NCI-H1694 treated with DMSO at 0.1 percent for 48 hours (cell line): Measurements from ENCODE around the gene MCOLN2.
A peak's percentile ranks its signal among the peaks of the same experiment; 100 is the strongest.

Experiments
- DNase-seq: peaks from one replicate; lab custom pipeline; 2025; lab: John Stamatoyannopoulos, UW

Gene MCOLN2

DNA sequence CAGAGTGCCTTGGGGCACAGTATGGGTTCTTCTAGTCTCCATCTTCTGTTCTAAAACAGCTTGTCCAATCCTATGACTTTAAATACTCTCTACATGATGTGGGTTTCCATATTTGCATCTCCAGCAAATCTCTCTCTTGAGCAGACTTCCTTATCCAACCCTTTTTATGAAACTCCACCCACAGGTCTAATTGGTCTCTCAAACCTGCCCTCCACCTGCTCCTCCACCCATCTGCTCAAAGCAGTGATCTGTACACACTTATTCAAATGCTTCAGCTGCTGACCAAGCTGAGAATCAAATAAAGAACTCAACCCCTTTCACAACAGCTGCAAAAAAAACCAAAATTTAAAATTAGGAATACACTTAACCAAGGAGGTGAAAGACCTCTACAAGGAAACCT is 11.5 kb downstream of the MCOLN2 start:
- no peak for DNase-seq

DNA sequence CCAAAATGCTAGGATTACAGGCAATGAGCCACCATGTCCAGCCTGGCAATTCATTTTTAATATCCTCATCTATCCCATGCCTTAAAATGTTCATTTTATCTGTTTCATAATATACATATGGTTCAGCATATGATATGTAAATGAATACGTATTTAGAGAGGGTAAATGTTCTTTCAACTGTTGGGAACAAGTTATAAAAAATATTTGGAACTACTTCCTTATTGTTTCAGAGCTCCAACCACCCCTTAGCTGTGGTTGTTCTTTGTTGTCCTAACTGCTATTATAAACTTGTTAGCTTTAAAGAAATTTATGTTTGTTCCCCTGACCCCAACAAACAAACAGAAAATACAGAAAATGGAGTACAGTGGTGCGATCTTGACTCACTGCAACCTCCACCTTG is 14.5 kb downstream of the MCOLN2 start:
- DNase-seq, result no peak

DNA sequence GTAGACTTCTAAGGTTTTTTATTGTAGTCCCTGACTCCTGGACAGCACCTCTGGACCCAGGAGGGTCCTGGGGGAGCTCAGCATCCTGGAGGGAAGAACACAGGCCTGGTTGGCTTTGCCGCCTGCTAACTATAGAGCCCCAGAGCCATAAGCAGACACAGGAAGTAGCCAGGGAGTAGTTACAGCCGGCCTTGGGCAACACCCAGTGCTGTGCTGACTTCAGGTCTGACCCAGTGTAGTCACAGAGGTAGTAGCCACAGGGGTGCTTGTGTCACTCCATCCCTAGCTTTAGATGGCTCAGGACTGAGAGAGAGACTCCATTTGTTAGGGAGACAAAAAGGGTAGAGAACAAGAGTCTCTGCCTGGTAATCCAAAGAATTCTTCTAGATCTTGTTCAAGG is 21.9 kb downstream of the MCOLN2 start:
- no peak for DNase-seq

DNA sequence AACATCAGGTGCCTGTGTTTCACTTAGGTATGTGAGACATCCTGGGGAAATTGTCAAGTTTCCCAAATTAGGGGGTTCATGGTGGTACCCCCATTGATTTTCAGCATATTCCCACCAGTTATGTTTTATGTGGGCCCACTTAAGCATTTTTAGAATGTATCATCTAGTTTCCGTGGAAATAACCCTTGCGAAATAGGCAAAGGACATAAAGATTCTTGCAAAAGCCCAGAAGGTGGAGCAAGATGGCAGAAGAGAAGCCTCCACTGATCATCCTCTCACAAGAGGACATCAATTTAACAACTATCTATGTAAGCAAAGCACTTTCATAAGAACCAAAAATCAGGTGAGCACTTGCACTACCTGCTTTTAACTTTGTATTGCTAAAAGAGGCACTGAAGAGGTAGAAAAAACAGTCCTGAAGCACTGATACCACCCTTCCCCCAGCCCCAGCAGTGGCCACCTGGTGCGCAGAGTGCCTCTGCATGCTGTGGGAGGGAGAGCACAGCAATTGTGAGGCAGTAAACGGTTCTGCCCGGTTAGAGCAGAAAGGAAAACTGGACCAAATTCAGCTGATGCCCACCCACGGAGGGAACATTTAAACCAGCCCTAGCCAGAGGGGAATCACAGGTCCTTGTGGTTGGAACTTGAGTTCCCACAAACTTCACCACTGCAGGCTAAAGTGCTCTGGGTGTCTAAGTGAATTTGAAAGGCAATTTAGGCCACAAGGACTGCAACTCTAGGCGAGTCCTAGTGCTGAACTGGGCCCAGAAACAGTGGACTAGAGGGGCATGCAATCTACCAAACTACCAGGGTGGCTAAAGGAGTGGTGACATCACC is 23.2 kb downstream of the MCOLN2 start:
- DNase-seq, result no peak

DNA sequence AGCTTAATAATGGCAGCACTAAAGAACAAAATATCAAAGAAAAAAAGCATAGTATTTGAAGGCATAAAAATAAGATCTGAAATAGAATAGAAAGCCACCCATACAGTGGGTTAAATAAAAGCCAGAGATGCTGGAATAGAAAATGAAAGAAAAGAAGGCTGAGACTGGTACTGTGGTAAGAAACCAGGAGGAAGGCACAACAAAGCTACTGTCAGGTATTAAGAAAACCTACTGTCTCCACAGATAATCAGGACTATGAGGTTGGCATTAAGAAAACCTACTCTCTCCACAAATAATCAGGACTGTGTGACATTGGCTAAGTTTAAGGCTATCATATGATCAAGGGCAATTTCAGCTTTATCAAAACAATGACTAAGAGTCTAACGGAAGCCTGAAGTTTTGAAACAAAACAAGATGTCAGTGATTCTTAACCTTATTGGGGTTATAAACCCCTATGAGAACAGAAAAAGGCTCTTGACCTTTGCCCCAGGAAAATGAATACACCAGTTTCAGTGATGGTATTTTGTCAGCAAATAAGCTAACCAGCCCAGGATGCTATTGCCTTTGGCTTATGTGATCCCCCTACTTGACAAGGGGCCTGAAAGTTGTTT is 24.4 kb downstream of the MCOLN2 start:
- no peak for DNase-seq

DNA sequence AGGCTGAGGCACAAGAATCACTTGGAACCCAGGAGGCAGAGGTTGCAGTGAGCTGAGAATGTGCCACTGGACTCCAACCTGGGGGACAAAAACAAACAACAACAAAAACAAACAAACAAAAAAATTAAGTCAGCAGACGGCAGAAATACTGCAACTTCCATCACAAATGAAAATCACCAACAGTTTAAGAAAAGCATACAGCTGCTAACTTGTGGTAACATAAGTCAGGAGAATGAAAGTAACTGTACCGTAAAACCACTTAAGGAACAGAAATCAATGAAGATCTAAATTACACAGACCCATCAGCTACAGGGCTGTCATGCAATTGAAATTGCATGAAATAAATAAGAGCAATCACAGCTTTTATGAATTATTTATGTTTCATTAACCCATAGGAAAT is 25.0 kb downstream of the MCOLN2 start:
- no peak for DNase-seq

DNA sequence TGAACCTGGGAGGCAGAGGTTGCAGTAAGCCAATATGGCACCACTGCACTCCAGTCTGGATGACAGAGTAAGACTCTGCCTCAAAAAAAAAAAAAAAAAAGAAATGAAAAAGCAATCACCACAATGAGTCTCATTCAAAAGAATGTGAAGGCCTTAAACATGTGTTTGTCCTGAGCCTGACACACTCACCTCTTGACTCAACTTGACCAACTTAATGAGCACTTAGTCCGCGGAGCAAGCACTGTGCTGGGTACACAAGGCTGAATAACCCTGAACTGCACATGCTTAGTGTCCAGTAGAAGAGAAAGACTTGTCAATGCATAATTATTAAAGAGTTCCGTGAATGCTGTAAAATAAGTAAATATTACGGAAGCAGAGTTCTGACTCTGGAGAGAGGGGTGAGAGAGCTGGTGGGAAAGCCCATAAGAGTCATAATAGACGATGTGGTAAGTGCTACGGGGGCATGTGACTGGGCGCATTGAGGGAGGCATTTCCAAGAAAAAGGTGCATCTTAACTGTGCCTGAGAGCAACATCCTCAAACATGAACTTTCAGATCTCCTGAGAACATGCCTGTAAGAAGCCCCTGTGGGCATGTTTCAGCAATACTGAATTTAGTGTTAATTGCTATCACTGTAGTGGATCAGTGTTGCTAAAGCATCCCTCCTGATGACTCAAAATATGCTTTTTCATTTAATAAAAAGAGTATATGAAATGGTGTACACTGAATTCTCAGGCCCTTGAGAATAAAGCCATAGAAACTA is 27.2 kb downstream of the MCOLN2 start:
- no peak for DNase-seq

DNA sequence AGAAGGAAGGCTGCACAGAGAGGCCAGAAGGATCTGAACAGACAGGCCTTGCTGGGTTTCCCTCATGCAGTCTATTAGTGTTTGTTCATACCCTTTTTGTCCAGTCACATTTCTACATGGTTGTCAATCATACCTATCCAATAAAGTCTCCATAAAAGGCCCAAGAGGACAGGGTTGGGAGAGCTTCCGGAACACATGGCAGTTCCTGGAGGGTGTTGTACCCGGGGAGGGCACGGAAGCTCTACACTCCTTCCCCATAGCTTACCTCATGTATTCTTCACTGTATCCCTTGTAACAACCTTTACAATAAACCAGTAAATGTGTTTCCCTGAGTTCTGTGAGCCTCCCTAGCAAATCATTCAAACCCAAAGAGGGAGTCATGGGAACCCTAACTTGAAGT is 28.0 kb downstream of the MCOLN2 start:
- no peak for DNase-seq

DNA sequence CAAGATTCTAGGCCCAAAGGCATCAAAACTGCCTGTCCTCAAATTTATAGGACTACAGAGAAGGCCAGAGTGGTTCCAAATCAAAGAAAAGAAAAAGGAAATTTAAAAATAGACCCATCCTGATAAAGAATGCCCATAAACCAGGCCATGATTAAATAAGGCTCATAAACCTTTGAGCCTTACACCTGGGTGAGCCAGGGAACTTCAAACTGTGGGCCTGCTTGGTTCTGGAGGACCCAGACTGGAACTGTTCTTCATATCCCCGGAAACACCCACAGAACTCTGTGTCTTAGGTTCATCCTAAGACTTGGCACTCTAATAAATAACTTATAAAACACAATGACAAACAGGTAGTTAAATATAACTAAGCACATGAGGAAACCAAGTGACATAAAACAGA is 28.8 kb downstream of the MCOLN2 start:
- DNase-seq, result no peak

DNA sequence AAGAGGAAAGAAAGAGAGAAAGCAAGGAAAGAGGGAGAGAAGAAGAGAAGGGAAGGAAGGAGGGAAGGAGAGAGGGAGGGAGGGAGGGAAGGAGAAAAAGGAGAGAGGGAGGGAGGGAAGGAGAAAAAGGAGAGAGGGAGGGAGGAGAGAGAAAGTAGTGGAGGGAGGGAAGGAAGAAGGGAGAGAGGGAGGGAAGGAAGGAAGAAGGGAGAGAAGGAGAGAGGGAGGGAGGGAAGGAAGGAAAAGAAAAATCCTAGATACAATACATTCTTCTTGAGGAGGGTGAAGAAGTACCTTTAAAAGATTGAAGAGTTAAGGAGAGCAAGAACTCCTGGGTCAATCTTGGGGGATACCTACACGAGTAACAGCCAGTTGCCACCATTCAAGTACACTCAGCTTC is 29.2 kb downstream of the MCOLN2 start:
- DNase-seq, result no peak

DNA sequence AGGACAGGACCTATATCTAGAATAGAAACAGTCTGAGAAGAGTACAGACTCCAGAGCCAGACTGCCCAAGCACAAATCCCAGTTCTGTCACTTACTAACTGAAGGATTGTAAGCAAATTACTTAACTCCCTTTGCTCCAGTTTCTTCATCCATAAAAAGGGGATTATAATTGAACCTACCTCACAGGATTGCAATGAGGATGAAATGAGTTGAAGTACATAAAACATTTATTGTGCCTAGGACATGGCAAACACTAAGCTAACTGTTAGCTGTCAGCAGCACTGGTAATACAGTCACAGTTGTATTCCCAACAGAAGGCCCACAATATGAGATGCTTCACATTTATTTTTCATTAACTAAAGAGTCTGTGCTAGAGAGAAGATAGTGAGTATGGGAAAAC is 33.9 kb downstream of the MCOLN2 start:
- no peak for DNase-seq

DNA sequence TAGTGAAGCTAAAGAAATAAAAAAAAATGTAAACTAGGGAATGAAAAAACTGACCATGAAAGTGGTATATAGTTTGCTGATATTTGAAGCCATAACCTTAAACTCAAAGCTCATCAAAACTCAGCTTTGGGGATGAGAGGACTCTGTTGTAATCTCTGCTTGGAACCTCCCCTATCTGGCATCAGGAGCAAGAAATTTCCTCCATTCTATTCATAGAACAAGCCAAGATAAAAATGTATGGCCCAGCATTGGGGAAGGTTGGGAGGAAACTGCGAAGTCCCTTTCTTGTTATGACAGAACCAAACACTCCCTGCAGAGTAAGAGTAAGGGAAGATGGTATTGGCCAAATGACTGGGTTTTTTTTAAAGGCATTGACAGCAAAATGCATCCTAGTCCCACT is 35.6 kb downstream of the MCOLN2 start:
- DNase-seq, result no peak

DNA sequence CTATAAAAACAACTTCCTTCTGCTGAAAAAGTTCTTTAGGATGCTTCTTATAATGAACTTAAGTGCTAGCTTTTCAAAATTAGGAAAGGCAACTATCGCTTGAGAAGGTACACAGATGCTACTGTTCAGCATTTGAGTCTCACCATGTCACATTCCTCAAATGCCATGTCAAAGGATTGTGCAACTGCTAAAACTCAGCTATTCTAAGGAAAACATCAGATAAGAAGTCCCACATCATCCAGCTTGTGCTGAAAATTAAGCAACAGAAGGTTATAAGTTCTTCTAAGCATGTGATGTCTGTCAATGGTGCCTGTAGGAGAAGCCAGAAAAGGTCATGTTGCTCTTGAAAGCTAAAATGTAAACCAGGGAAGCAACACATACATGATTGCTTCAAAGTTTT is 36.5 kb downstream of the MCOLN2 start:
- DNase-seq, result no peak

DNA sequence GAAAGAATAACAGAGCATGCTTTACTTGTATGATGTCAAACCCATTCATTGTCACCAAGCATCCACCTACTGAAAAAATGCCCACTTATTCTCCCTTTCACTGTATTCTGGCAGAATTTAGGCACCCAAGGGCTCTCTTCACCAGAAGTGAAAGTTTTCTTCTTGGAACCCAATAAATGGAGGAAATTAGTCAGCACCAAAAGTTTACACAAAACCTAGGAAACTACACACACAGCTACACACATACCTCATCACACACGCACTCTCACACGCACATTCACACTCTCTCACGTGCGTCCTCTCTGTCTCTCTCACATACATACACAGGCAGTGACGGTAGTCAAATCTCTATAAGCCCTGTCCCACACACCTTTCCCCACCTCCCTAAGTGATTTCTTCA is 37.6 kb downstream of the MCOLN2 start:
- DNase-seq, result no peak

DNA sequence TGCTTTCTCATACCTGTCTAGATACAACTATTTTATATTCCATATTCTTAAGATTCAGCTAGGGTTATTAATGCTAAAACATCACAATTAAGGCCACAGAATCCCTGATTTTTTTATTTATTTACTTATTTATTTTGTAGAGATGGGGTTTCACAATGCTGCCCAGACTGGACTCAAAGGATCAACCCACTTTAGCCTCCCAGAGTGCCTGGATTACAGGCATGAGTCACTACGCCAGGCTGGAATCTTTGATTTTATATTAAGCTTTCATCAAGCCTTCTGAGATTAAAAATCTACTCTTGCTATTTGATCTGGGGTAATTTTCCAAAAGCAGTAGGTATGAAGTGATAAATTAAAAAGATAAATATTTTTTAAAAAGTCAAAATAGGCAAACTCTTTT is 38.9 kb downstream of the MCOLN2 start:
- no peak for DNase-seq

DNA sequence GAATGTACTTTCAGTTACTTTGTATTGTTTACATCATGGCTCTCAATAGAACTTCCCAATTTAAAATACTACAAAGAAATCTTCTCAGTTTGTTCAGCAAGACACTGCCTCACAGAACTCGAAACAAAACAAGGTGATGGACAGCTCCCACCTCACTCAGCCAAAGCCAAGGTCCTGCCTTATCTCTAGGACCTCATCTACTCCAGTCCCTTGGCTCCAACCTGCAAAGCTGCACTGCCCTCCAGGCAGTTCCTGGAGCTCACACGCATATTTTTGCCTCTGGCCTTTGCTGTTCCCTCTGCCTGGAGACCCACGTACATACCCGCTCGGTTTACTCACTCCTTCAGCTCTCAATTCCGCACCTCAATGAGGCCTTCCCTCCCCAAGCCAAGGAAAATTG is 40.3 kb downstream of the MCOLN2 start:
- DNase-seq, result no peak

DNA sequence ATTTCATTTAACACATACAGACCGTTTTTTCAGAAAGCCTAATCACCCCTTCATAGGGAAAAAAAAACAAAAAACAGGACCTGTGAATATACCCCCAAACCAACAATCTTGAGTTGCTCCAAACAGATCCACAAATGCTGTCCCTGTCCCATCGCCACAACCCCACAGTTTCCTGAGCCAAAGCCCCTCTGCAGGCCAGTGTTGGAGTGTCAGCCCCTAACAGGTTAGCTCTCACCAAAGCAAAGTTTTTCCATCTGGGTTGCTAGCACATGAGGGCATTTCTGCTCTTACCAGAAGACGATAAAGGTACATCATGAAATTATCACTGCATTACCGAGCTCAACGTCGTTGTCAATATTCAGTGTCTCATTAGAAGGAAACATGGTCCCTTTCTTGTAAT is 40.8 kb downstream of the MCOLN2 start:
- no peak for DNase-seq

DNA sequence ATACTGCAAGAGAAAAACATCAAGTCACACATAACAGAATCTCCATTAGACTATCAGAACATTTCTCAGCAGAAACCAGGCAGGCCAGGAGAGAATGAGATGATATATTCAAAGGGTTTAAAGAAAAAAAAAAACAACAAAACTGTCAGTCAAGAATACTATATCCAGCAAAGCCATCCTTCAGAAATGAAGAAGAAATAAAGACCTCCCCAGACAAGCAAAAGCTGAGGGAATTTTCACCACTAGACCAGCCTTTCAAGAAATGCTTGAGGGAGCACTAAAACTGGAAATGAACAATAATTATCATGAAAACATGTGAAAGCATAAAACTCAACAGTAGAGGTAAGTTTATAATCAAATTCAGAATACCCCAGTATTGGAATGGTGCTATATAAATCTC is 47.2 kb downstream of the MCOLN2 start:
- DNase-seq, result no peak

DNA sequence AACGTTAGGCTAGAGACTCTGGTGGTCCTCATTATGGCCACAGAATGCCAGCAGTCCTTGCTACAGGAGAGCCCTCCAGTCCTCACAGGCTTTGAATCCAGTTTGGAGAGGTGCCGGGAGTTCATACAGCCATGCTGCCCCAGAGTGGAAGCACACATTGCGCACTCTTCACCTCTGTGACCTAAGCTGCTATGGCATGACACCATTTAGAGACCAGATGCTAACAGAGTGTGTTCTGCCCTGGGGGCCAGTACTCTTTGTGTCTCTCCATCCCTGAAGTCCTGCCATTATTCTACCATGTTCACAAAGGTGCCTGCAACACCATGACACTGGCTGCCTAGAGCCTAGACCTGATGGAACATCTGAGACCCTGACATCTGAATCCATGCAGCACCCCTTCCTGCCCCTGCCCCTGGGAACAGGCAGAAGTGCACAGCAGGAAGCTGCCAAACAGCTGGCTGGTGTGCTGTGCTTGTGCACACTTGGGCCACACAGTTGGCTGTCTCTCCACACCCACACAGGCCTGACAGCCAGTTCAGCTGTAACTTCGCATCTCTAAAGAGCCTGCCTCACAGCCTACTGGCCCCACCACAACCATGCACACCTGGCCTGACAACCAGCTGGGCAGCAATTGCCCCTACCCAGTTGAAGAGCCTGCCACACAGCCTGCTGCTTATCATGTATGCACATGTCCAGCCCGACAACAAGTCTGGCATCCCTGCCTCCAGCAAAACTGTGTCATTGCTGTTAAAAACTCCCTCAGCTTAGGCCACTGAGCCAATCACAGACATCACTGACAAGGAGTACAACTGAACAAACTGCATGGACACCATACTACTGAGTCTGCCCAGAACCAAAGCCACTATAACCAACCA is 49.1 kb downstream of the MCOLN2 start:
- DNase-seq, result no peak

DNA sequence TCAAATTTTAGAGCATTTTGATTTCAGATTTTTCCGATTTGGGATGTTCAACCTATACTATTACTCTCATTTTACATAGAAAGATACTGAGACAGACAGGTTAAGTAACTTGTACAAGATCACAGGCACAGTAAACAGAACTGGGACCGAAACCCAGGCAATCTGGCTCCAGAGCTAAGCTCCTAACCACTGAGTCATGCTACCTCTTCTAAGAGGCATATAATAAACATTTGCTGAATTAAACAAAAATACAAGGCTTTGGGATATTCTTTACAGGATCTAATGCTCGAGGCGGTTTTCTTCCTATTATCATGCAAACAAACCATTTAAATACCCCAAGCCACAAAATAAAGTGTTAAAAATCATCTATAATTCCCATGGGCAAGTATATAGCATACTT is 50.3 kb downstream of the MCOLN2 start:
- no peak for DNase-seq

DNA sequence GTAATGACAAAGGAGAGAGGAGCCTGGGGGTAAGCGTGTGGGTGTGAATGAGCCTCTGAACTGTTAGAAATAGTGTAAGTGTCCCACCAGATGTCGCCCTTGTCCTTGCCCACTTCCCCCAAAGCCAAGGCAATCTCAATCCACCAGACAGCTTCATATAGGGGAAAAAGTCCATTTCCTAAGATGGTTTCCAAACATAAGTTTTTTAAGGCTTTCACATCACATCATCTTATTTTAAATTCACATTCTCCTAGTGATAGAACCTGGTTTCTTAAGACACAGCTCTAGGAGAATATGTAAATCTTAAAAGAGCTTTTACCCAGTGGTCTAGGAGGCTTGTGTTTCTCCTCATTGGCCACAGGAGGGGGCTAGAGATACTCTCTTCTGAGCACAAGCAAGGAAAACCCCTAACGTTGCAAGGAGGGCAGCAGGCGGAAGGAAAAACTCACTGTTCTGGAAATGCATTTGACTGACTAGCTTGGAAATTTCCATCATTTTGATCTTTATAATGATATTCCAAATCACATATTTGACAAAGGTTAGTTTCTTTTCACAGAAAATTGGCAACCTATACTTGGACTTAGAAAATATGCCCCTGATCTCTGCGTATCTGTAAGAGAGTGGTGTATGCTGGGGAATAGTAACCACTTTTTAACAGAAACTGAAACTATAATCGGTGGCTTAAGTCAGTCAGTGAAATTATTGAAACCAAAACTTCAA is 52.0 kb downstream of the MCOLN2 start:
- DNase-seq, result peak; percentile 91

DNA sequence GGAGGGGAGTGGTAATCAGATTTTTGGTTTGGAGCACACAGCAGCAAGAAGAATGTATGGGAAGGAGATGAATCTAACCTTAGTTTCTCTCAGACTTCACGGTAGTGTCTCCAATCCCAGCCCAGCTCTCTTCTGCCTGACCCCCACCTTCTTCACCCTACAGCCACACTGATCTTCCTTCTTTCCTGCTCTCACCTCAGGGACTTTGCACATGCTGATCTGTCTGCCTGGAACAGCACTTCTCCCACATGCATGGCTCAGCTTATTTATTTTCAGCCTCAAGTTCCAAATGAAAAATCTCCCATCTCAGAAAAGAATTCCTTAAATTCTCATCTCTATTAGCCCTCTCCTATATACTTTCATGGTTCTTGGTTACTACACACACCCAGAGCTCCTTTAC is 55.1 kb downstream of the MCOLN2 start:
- DNase-seq, result no peak
